Cardiac muscle cell (in vitro differentiated cells and primary cell): ENCODE results near the gene ACAT2. TPM values are rescaled to one million over a fixed set of nuclear protein-coding genes. Genes with fewer than 3 reads are reported as not detected.
"Not testable (repeated sequence)": the region's sequence is repeated elsewhere in the genome, so short reads cannot be mapped to it uniquely, and the experiment has no call there.

Experiments
- DNase-seq, 2 donors: peaks; one replicate each; pipeline versions ENCODE4 v3.0.0 to v3.0.0-alpha.2; 2010 to 2017; ENCODE audit warnings: low read depth in 1 of 2, low spot score in 1 of 2
- H3K27ac ChIP-seq: fragments of 200-600 bp; sonication (generic); 2 replicates; pipeline ENCODE4 v1.5.1; 2016
- H3K27me3 ChIP-seq: fragments of 200-600 bp; sonication (generic); 2 replicates; pipeline ENCODE4 v1.6.0; 2016; ENCODE audit warnings: control low read depth
- H3K36me3 ChIP-seq: fragments of 200-600 bp; sonication (generic); 2 replicates; pipeline ENCODE4 v1.5.1; 2016; ENCODE audit warnings: control low read depth
- H3K4me1 ChIP-seq: fragments of 200-600 bp; sonication (generic); 2 replicates; pipeline ENCODE4 v1.8.1; 2017; ENCODE audit warnings: low read depth, mild to moderate bottlenecking, mixed run types
- H3K4me3 ChIP-seq: fragments of 200-600 bp; sonication (generic); 2 replicates; pipeline ENCODE4 v1.5.1; 2016; ENCODE audit warnings: mild to moderate bottlenecking
- H3K9me3 ChIP-seq: fragments of 200-600 bp; sonication (generic); 2 replicates; pipeline ENCODE4 v1.5.1; 2017; ENCODE audit warnings: low read depth, mild to moderate bottlenecking, control low read depth
- polyA plus RNA-seq: library from polyadenylated mRNA; unstranded; fragments of >200 nt; fragmentation: Nextera tagmentation; extraction: Ambion mirVana; gene quantifications from 2 replicates; pipeline ENCODE4 v1.2.1, GENCODE V29; 2016
- total RNA-seq: library from RNA; depleted of rRNA; stranded (reverse); fragments of >200 nt; gene quantifications from 2 replicates; pipeline ENCODE4 v1.2.3, GENCODE V29; 2016
- TF ChIP-seq, protein P1 (sequence below): IDR thresholded peaks from 2 replicates; pipeline ENCODE4 v1.5.1; 2012; ENCODE audit warnings: low read depth, mild to moderate bottlenecking, low read length

Gene ACAT2
- total and polyA plus RNA-seq, 2 experiments from 2014 or later: 14.2 to 179 TPM

DNA sequence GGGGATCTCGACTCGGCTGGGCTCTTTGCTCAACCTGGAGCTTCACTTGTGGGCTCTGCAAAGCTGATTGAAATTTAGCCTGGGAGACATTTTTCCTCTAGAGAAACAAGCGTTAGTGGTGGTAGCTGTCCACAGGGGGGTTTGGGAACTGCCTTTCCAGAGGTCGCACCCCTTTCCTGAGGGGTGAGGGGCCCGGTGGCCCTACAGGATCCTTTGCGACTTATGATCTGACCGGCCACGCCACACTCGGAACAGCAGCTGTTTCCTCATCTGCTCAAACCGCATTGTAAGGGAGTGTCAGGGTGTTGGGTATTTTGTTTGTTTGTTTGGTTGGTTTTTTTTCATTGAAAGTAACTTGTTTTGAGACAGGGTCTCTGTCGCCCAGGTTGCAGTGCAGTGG lies 59.3 kb downstream of the ACAT2 start:
- TF ChIP-seq, protein P1, sequence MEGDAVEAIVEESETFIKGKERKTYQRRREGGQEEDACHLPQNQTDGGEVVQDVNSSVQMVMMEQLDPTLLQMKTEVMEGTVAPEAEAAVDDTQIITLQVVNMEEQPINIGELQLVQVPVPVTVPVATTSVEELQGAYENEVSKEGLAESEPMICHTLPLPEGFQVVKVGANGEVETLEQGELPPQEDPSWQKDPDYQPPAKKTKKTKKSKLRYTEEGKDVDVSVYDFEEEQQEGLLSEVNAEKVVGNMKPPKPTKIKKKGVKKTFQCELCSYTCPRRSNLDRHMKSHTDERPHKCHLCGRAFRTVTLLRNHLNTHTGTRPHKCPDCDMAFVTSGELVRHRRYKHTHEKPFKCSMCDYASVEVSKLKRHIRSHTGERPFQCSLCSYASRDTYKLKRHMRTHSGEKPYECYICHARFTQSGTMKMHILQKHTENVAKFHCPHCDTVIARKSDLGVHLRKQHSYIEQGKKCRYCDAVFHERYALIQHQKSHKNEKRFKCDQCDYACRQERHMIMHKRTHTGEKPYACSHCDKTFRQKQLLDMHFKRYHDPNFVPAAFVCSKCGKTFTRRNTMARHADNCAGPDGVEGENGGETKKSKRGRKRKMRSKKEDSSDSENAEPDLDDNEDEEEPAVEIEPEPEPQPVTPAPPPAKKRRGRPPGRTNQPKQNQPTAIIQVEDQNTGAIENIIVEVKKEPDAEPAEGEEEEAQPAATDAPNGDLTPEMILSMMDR: no peak

DNA sequence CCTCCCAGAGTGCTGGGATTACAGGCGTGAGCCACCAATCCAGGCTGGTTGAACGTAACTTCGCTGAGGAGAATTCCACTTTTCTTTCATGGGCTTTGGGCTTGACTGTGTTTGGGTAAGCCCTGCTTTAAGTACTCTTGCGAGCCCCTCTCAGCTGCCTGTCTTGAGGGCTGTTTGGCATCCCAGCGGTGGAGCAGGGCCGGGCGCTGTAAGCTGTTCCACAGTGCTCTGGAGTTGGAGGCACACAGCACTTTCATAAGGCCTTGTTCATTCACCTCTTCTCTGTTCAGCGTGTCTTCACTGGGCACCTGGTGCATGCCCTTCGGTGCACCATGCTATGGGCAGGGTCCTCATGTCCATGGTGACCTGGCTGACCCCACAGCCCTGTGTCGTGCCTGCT lies 59.9 kb downstream of the ACAT2 start:
- H3K27me3 ChIP-seq: no peaks in the 10 kb centered on the region
- H3K36me3 ChIP-seq: no peaks in the 10 kb centered on the region
- TF ChIP-seq, protein P1: no peak
- DNase-seq: no peak
- H3K4me1 ChIP-seq: no peaks in the 10 kb centered on the region
- H3K27ac ChIP-seq: no peak overlapping the region
- H3K4me3 ChIP-seq: no peak overlapping the region
- H3K9me3 ChIP-seq: no peaks in the 10 kb centered on the region

More for the DNA sequence above, 59.3 kb downstream of the ACAT2 start:
- Histone ChIP-seq H3K27me3 (no peaks in the 10 kb centered on the region), H3K4me1 (no peaks in the 10 kb centered on the region), H3K4me3 (no peak overlapping the region), H3K27ac (no peak overlapping the region), H3K36me3 (no peaks in the 10 kb centered on the region), H3K9me3 (no peaks in the 10 kb centered on the region)
- DNase-seq: no peak

DNA sequence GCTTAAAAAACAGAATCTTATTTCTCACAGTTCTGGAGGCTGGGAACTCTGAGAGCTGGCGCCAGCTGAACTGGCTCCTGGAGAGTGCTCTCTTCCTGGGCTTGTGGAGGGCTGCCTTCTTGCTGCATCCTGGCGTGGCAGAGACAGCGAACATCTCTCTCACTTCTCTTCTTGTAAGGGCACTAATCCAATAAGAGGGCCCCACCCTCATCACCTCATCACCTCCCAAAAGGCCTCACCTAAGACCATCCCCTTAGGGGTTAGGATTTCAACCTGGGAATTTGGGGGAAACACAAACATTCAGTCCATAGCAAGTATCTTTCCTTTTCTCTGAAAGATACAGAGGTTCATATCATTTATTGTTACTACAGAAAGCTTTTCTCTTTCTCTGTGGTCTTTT lies 62.1 kb downstream of the ACAT2 start:
- Histone ChIP-seq H3K4me1 (no peaks in the 10 kb centered on the region), H3K4me3 (no peak overlapping the region), H3K27me3 (no peaks in the 10 kb centered on the region), H3K9me3 (no peaks in the 10 kb centered on the region), H3K36me3 (no peaks in the 10 kb centered on the region), H3K27ac (no peak overlapping the region)
- DNase-seq: no peak
- TF ChIP-seq, protein P1: no peak

DNA sequence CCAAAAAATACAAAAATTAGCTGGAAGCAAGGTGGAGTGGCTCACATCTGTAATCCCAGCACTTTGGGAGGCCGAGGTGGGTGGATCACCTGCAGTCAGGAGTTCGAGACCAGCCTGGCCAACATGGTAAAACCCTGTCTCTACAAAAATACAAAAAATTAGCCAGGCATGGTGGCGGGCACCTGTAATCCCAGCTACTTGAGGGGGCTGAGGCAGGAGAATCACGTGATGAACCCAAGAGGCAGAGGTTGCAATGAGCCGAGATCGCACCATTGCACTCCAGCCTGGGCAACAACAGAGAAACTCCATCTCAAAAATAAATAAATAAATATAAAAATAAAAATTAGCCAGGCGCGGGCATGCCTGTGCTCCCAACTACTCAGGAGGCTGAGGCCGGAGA lies 62.8 kb downstream of the ACAT2 start:
- not testable (repeated sequence) for H3K9me3 ChIP-seq, H3K36me3 ChIP-seq, H3K27ac ChIP-seq, H3K4me3 ChIP-seq, DNase-seq, H3K27me3 ChIP-seq, H3K4me1 ChIP-seq

DNA sequence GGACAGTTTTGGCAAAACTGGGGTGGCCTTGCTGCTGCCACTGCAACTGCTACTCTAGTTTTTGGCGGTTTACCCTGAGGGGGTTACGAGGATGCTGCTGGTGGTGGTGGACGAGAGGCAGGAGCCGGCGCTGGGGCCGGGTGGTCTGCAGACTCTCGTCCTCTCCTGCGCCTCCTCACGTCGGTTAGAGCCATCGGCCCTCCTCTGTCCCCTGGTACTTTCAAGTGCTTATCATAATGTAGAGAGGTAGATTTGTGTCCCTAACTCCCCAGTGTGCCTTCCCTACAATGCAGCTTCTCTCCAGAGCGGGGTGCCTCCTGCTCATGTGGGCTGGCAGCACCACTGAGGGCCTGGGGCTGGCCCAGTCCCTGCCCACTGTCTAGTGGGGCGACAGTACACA lies 64.2 kb downstream of the ACAT2 start:
- TF ChIP-seq, protein P1: no peak
- H3K4me1 ChIP-seq: no peaks in the 10 kb centered on the region
- no peak overlapping the region for H3K4me3 ChIP-seq
- DNase-seq: no peak
- H3K9me3 ChIP-seq: no peaks in the 10 kb centered on the region
- H3K27ac ChIP-seq: no peak overlapping the region
- no peaks in the 10 kb centered on the region for H3K36me3 ChIP-seq
- H3K27me3 ChIP-seq: no peaks in the 10 kb centered on the region

DNA sequence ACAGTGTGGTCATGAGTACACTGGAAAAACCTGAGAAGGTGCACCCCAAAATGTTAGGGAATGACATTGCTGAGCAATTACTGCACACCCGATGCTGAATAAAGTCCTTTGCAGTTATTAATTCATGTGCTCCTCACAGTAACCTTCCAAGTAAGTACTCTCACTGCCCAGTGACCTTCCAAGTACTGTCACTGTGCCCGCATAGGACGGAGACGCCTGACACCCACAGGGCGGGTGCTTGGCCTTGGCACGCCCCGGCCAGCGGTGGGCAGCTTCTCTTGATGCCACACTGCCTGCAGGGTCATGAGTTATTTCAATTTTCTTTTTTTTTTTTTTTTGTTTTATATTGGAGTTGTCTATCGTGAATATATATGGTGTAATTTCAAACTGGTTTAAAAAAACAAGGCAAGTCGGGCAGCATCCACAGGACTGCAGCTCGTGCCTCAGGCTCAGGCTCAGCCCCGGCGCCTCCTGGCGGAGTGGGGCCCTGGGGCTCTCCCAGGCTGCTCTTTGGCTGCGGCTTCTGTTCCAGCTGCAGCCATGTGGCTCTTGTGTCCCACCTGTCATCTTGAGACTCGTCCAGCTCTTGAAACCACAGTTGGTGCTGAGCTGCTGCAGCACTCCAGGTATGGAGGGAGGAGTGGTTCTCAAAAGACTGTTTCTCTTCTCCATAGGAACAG lies 65.3 kb downstream of the ACAT2 start:
- H3K27ac ChIP-seq: no peak overlapping the region

More for the DNA sequence above, 65.3 kb downstream of the ACAT2 start:
- H3K36me3 ChIP-seq: no peaks in the 10 kb centered on the region
- H3K4me1 ChIP-seq: no peaks in the 10 kb centered on the region
- no peaks in the 10 kb centered on the region for H3K9me3 ChIP-seq
- no peak for DNase-seq
- TF ChIP-seq, protein P1: no peak
- H3K4me3 ChIP-seq: no peak overlapping the region
- H3K27me3 ChIP-seq: no peaks in the 10 kb centered on the region
